Glutamatergic neuron (in vitro differentiated cells): Measurements from ENCODE around the gene FKBP1A. TPM values are rescaled to one million over a fixed set of nuclear protein-coding genes. Genes with fewer than 3 reads are reported as not detected.
A peak's percentile ranks its signal among the peaks of the same experiment; 100 is the strongest.

Experiments
- DNase-seq: peaks from one replicate; pipeline ENCODE4 v3.0.0; 2022
- H3K27ac Mint-ChIP-seq: one replicate; pipeline ENCODE4 v1.8.0; 2020; ENCODE audit warnings: mild to moderate bottlenecking, mixed read lengths, inconsistent platforms; ENCODE audit not compliant: unreplicated experiment
- H3K27me3 Mint-ChIP-seq: one replicate; pipeline ENCODE4 v1.8.0; 2020; ENCODE audit warnings: mild to moderate bottlenecking, moderate library complexity, mixed read lengths, inconsistent platforms; ENCODE audit not compliant: unreplicated experiment
- H3K36me3 Mint-ChIP-seq: one replicate; pipeline ENCODE4 v1.8.0; 2020; ENCODE audit warnings: mild to moderate bottlenecking, mixed read lengths, inconsistent platforms; ENCODE audit not compliant: unreplicated experiment
- H3K4me1 Mint-ChIP-seq: one replicate; pipeline ENCODE4 v1.8.0; 2020; ENCODE audit warnings: mild to moderate bottlenecking, low read depth, mixed read lengths, inconsistent platforms; ENCODE audit not compliant: unreplicated experiment
- H3K4me3 Mint-ChIP-seq: one replicate; pipeline ENCODE4 v1.8.0; 2020; ENCODE audit warnings: mild to moderate bottlenecking, mixed read lengths, inconsistent platforms; ENCODE audit not compliant: unreplicated experiment
- H3K9me3 Mint-ChIP-seq: one replicate; pipeline ENCODE4 v1.8.0; 2020; ENCODE audit warnings: mild to moderate bottlenecking, moderate library complexity, mixed read lengths, inconsistent platforms; ENCODE audit not compliant: unreplicated experiment
- CTCF ChIP-seq: fragments of 200-600 bp; sonication (generic); IDR thresholded peaks from one replicate; pipeline ENCODE4 v1.5.0; 2021; ENCODE audit not compliant: partially characterized antibody, unreplicated experiment
- total RNA-seq: library from RNA; stranded (reverse); fragmentation: NEBNext Ultra II Directional; extraction: Animal tissue kit (Norgen Biotek cat#: 25700); gene quantifications from one replicate; pipeline ENCODE4 v1.2.1, GENCODE V29; 2021; ENCODE audit not compliant: unreplicated experiment

Gene FKBP1A
- total RNA-seq, 1 donor from 2014 or later = 350 TPM

GRCh38 chr20:1396702-1397101, 3.8 kb upstream of the FKBP1A start:
- Mint-ChIP-seq H3K4me3 (no peak overlapping the region), H3K9me3 (peaks cover 5% of the 10 kb centered on the region), H3K4me1 (no peaks in the 10 kb centered on the region), H3K36me3 (peaks cover 3% of the 10 kb centered on the region), H3K27ac (no peak overlapping the region), H3K27me3 (peaks cover 19% of the 10 kb centered on the region)
- no peak for TF ChIP-seq CTCF
- no peak for DNase-seq

GRCh38 chr20:1396264-1396663, 3.4 kb upstream of the FKBP1A start:
- Mint-ChIP-seq H3K4me3 (no peak overlapping the region), H3K36me3 (peaks cover 3% of the 10 kb centered on the region), H3K27ac (no peak overlapping the region), H3K9me3 (peaks cover 5% of the 10 kb centered on the region), H3K27me3 (peaks cover 19% of the 10 kb centered on the region), H3K4me1 (peaks cover under 1% of the 10 kb centered on the region)
- no peak for DNase-seq
- TF ChIP-seq CTCF = no peak

GRCh38 chr20:1394686-1395085, 1.8 kb upstream of the FKBP1A start:
- DNase-seq = no peak
- Mint-ChIP-seq H3K36me3 (peaks cover 3% of the 10 kb centered on the region), H3K4me1 (peaks cover 13% of the 10 kb centered on the region), H3K27ac (no peak overlapping the region), H3K27me3 (peaks cover 21% of the 10 kb centered on the region), H3K9me3 (peaks cover 10% of the 10 kb centered on the region), H3K4me3 (no peak overlapping the region)
- TF ChIP-seq CTCF = no peak

GRCh38 chr20:1393507-1393882, 641 bp upstream of the FKBP1A start:
- Mint-ChIP-seq H3K36me3 (peaks cover 3% of the 10 kb centered on the region), H3K4me3 (peak overlapping the region; percentile 98), H3K9me3 (peaks cover 10% of the 10 kb centered on the region), H3K27me3 (peaks cover 25% of the 10 kb centered on the region), H3K4me1 (peaks cover 22% of the 10 kb centered on the region), H3K27ac (peak overlapping the region; percentile 83)
- DNase-seq = no peak
- TF ChIP-seq CTCF = no peak

GRCh38 chr20:1392443-1392692, 486 bp downstream of the FKBP1A start:
- Mint-ChIP-seq H3K4me1 (peaks cover 30% of the 10 kb centered on the region), H3K9me3 (peaks cover 10% of the 10 kb centered on the region), H3K36me3 (peaks cover 3% of the 10 kb centered on the region), H3K27me3 (peaks cover 25% of the 10 kb centered on the region), H3K4me3 (peak overlapping the region; percentile 93), H3K27ac (peak overlapping the region; percentile 93)
- DNase-seq = no peak
- no peak for TF ChIP-seq CTCF
